GM12878 (cell line): ENCODE results near the gene RIPOR3.

Experiments
- EZH2 ChIP-seq: IDR thresholded peaks from 2 replicates; pipeline ENCODE4 v1.6.1; 2012; ENCODE audit warnings: low read depth, mild to moderate bottlenecking, control low read depth, inconsistent platforms, low read length, borderline replicate concordance; ENCODE audit not compliant: control insufficient read depth
- MTA2 ChIP-seq: fragments of 450-650 bp; IDR thresholded peaks from 2 replicates; pipeline ENCODE4 v1.6.1; 2016; ENCODE audit warnings: low read depth, mild to moderate bottlenecking, moderate library complexity
- POLR2AphosphoS2 ChIP-seq: IDR thresholded peaks from 2 replicates; pipeline ENCODE4 v1.6.1; 2011; ENCODE audit warnings: low read depth, mild to moderate bottlenecking, low read length, improper control_type of control experiment, moderate library complexity
- SIN3A ChIP-seq: IDR thresholded peaks from 2 replicates; pipeline ENCODE4 v1.6.1; 2012; ENCODE audit warnings: low read depth, low read length, improper control_type of control experiment
- TF ChIP-seq, protein P1 (sequence below): IDR thresholded peaks from 2 replicates; pipeline ENCODE4 v1.6.1; 2012; ENCODE audit warnings: mild to moderate bottlenecking, low read depth, low read length
- TF ChIP-seq, protein P2 (sequence below), 3 experiments: IDR thresholded peaks in 2 of 3; conservative IDR thresholded peaks in 1 of 3; 2 replicates each; pipeline ENCODE4 v1.5.1; 2011; ENCODE audit warnings: low read depth in 3 of 3, low read length in 3 of 3, mild to moderate bottlenecking in 3 of 3, control low read depth in 2 of 3, moderate library complexity in 2 of 3, inconsistent platforms in 1 of 3, mixed read lengths in 1 of 3; ENCODE audit not compliant: control insufficient read depth in 2 of 3, insufficient read depth in 1 of 3; ENCODE audit errors: extremely low read depth in 1 of 3

DNA sequence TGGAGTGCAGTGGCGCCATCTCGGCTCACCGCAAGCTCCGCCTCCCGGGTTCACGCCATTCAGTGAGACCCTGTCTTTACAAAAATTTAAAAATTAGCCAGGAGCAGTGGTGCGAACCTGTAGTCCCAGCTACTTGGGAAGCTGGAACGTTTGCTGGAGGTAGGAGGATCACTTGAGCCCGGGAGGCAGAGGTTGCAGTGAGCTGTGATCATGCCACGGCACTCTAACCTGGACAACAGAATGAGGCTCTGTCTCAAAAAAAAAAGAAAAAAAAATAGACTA, 34.3 kb upstream of the RIPOR3 start:
- TF ChIP-seq, protein P1, sequence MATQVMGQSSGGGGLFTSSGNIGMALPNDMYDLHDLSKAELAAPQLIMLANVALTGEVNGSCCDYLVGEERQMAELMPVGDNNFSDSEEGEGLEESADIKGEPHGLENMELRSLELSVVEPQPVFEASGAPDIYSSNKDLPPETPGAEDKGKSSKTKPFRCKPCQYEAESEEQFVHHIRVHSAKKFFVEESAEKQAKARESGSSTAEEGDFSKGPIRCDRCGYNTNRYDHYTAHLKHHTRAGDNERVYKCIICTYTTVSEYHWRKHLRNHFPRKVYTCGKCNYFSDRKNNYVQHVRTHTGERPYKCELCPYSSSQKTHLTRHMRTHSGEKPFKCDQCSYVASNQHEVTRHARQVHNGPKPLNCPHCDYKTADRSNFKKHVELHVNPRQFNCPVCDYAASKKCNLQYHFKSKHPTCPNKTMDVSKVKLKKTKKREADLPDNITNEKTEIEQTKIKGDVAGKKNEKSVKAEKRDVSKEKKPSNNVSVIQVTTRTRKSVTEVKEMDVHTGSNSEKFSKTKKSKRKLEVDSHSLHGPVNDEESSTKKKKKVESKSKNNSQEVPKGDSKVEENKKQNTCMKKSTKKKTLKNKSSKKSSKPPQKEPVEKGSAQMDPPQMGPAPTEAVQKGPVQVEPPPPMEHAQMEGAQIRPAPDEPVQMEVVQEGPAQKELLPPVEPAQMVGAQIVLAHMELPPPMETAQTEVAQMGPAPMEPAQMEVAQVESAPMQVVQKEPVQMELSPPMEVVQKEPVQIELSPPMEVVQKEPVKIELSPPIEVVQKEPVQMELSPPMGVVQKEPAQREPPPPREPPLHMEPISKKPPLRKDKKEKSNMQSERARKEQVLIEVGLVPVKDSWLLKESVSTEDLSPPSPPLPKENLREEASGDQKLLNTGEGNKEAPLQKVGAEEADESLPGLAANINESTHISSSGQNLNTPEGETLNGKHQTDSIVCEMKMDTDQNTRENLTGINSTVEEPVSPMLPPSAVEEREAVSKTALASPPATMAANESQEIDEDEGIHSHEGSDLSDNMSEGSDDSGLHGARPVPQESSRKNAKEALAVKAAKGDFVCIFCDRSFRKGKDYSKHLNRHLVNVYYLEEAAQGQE: no peak
- TF ChIP-seq, protein P2, sequence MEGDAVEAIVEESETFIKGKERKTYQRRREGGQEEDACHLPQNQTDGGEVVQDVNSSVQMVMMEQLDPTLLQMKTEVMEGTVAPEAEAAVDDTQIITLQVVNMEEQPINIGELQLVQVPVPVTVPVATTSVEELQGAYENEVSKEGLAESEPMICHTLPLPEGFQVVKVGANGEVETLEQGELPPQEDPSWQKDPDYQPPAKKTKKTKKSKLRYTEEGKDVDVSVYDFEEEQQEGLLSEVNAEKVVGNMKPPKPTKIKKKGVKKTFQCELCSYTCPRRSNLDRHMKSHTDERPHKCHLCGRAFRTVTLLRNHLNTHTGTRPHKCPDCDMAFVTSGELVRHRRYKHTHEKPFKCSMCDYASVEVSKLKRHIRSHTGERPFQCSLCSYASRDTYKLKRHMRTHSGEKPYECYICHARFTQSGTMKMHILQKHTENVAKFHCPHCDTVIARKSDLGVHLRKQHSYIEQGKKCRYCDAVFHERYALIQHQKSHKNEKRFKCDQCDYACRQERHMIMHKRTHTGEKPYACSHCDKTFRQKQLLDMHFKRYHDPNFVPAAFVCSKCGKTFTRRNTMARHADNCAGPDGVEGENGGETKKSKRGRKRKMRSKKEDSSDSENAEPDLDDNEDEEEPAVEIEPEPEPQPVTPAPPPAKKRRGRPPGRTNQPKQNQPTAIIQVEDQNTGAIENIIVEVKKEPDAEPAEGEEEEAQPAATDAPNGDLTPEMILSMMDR (IDR thresholded peaks at IDR 0.05 in 2 of 3, conservative IDR thresholded peaks at IDR 0.05 in 1 of 3; ENCODE audit: control insufficient read depth in 2 of 3, extremely low read depth in 1 of 3, insufficient read depth in 1 of 3, low read depth in 3 of 3, low read length in 3 of 3): no peak
- TF ChIP-seq POLR2AphosphoS2: no peak
- no peak for TF ChIP-seq EZH2
- TF ChIP-seq SIN3A: no peak
- TF ChIP-seq MTA2: no peak
